Keratinocyte (primary cell): ENCODE measurements around the gene PROM1. TPM values are rescaled to one million over a fixed set of nuclear protein-coding genes. Genes with fewer than 3 reads are reported as not detected.

Experiments
- DNase-seq: peaks from one replicate; pipeline ENCODE4 v3.0.0-alpha.2; 2011; ENCODE audit warnings: low read depth, missing footprints, low spot score
- FAIRE-seq: peaks from 2 replicates; lab custom pipeline; 2011; peaks lifted over from hg19 to GRCh38; lab: Jason Lieb, UNC
- H2AFZ ChIP-seq: 2 replicates; pipeline ENCODE4 v1.6.0; 2012; ENCODE audit warnings: low read length, control low read depth, inconsistent platforms; ENCODE audit not compliant: control insufficient read depth
- H3K27ac ChIP-seq: 2 replicates; pipeline ENCODE4 v1.5.1; 2011; ENCODE audit warnings: low read length; ENCODE audit not compliant: control insufficient read depth, insufficient read depth
- H3K27me3 ChIP-seq: 3 replicates; pipeline ENCODE4 v1.6.0; 2011; ENCODE audit warnings: low read length; ENCODE audit not compliant: control insufficient read depth, insufficient read depth; ENCODE audit errors: extremely low read depth
- H3K36me3 ChIP-seq, 2 experiments: 2 replicates in 1 of 2; 3 replicates in 1 of 2; pipeline ENCODE4 v1.5.1; 2011; ENCODE audit warnings: low read length in 2 of 2, mild to moderate bottlenecking in 1 of 2; ENCODE audit not compliant: control insufficient read depth in 2 of 2, insufficient read depth in 2 of 2; ENCODE audit errors: extremely low read depth in 1 of 2
- H3K4me1 ChIP-seq: 3 replicates; pipeline ENCODE4 v1.5.1; 2011; ENCODE audit warnings: low read length; ENCODE audit not compliant: control insufficient read depth, insufficient read depth; ENCODE audit errors: extremely low read depth
- H3K4me2 ChIP-seq: 3 replicates; pipeline ENCODE4 v1.6.0; 2011; ENCODE audit warnings: low read depth, low read length; ENCODE audit not compliant: control insufficient read depth, insufficient read depth; ENCODE audit errors: extremely low read depth
- H3K4me3 ChIP-seq, 3 experiments: fragments of 200-600 bp in 1 of 3; sonication (generic) in 1 of 3; 2 replicates in 2 of 3; 3 replicates in 1 of 3; pipeline ENCODE4 v1.5.1; 2011 to 2016; ENCODE audit warnings: low read length in 3 of 3, mild to moderate bottlenecking in 3 of 3, control low read depth in 2 of 3, inconsistent platforms in 1 of 3, low read depth in 1 of 3, mixed read lengths in 1 of 3, mixed run types in 1 of 3, moderate library complexity in 1 of 3; ENCODE audit not compliant: control insufficient read depth in 2 of 3, insufficient read depth in 2 of 3; ENCODE audit errors: extremely low read depth in 1 of 3
- H3K79me2 ChIP-seq: 2 replicates; pipeline ENCODE4 v1.6.0; 2012; ENCODE audit warnings: low read length; ENCODE audit not compliant: control insufficient read depth, insufficient read depth
- H3K9ac ChIP-seq: 3 replicates; pipeline ENCODE4 v1.6.0; 2011; ENCODE audit warnings: low read length; ENCODE audit not compliant: control insufficient read depth, insufficient read depth; ENCODE audit errors: extremely low read depth
- H3K9me1 ChIP-seq: 3 replicates; pipeline ENCODE4 v1.6.0; 2011; ENCODE audit warnings: low read length; ENCODE audit not compliant: control insufficient read depth, insufficient read depth; ENCODE audit errors: extremely low read depth
- H3K9me3 ChIP-seq: 2 replicates; pipeline ENCODE4 v1.5.1; 2012; ENCODE audit warnings: low read depth, low read length; ENCODE audit not compliant: control insufficient read depth
- H4K20me1 ChIP-seq: 3 replicates; pipeline ENCODE4 v1.6.0; 2011; ENCODE audit warnings: low read length; ENCODE audit not compliant: control insufficient read depth, insufficient read depth; ENCODE audit errors: extremely low read depth
- EZH2 ChIP-seq: IDR thresholded peaks from one replicate; pipeline ENCODE4 v1.6.1; 2012; ENCODE audit warnings: inconsistent platforms, mild to moderate bottlenecking, low read length, moderate library complexity
- dilution Hi-C: fragments of 300-500 bp; cut with MboI; formaldehyde crosslinking; loops from one replicate; pipeline ENCODE4 v1.7.0; 2020; ENCODE audit warnings: low sequenced_read_pairs; ENCODE audit not compliant: extremely low pct_ligation_motif_present
- polyA plus RNA-seq, 5 experiments: library from polyadenylated mRNA; depleted of rRNA in 3 of 5; stranded (reverse) in 3 of 5; stranded (forward) in 1 of 5; unstranded in 1 of 5; fragments of >200 nt; gene quantifications; 1 replicate in 1 of 5; 2 replicates in 3 of 5; 3 replicates in 1 of 5; pipeline versions ENCODE4 v1.2.1 to v1.2.3, GENCODE V29; 2011 to 2012; ENCODE audit warnings: missing spikeins in 2 of 5, low read depth in 1 of 5, low replicate concordance in 1 of 5
- TF ChIP-seq, protein P1 (sequence below), 3 experiments: IDR thresholded peaks in 1 of 3; conservative IDR thresholded peaks in 1 of 3; optimal IDR thresholded peaks in 1 of 3; 2 replicates in 2 of 3; 3 replicates in 1 of 3; pipeline versions ENCODE3 to v1.5.1; 2011; ENCODE audit warnings: low read length in 3 of 3, mild to moderate bottlenecking in 3 of 3, moderate library complexity in 2 of 3, control low read depth in 1 of 3, inconsistent platforms in 1 of 3; ENCODE audit not compliant: insufficient read depth in 2 of 3; ENCODE audit errors: extremely low read depth in 1 of 3

PROM1 gene
- polyA plus RNA-seq, 1 donor (not counting 4 experiments of a cell fraction or from before 2014, with no cell fraction given) = not detected

- H3K27me3 ChIP-seq = peaks cover 15% of the 10 kb centered on the region
- H3K27ac ChIP-seq = no peak overlapping the region
- no peaks in the 10 kb centered on the region for H3K36me3 ChIP-seq
- FAIRE-seq = no peak
- H4K20me1 ChIP-seq = no peaks in the 10 kb centered on the region
- no peak for DNase-seq
- dilution Hi-C loops = no loop called here
- H3K4me2 ChIP-seq = no peak overlapping the region
- no peak overlapping the region for H3K4me3 ChIP-seq
- TF ChIP-seq, protein P1, sequence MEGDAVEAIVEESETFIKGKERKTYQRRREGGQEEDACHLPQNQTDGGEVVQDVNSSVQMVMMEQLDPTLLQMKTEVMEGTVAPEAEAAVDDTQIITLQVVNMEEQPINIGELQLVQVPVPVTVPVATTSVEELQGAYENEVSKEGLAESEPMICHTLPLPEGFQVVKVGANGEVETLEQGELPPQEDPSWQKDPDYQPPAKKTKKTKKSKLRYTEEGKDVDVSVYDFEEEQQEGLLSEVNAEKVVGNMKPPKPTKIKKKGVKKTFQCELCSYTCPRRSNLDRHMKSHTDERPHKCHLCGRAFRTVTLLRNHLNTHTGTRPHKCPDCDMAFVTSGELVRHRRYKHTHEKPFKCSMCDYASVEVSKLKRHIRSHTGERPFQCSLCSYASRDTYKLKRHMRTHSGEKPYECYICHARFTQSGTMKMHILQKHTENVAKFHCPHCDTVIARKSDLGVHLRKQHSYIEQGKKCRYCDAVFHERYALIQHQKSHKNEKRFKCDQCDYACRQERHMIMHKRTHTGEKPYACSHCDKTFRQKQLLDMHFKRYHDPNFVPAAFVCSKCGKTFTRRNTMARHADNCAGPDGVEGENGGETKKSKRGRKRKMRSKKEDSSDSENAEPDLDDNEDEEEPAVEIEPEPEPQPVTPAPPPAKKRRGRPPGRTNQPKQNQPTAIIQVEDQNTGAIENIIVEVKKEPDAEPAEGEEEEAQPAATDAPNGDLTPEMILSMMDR (optimal IDR thresholded peaks at IDR 0.05 in 1 of 3, IDR thresholded peaks at IDR 0.05 in 1 of 3, conservative IDR thresholded peaks at IDR 0.05 in 1 of 3; ENCODE audit: extremely low read depth in 1 of 3, insufficient read depth in 2 of 3, low read length in 3 of 3) = no peak
- TF ChIP-seq EZH2 = no peak
- H3K9me1 ChIP-seq = no peaks in the 10 kb centered on the region
- no peaks in the 10 kb centered on the region for H3K4me1 ChIP-seq
- H3K79me2 ChIP-seq = no peaks in the 10 kb centered on the region
- no peaks in the 10 kb centered on the region for H3K9me3 ChIP-seq
- no peak overlapping the region for H3K9ac ChIP-seq
- no peak overlapping the region for H2AFZ ChIP-seq
These were observed 96.9 kb downstream of the PROM1 start for GRCh38 chr4:15986907-15987306.

- H3K9me3 ChIP-seq = no peaks in the 10 kb centered on the region
- DNase-seq = no peak
- H3K4me3 ChIP-seq = no peak overlapping the region
- H3K9ac ChIP-seq = no peak overlapping the region
- H2AFZ ChIP-seq = no peak overlapping the region
- no peaks in the 10 kb centered on the region for H4K20me1 ChIP-seq
- H3K27me3 ChIP-seq = peaks cover 10% of the 10 kb centered on the region
- H3K36me3 ChIP-seq = no peaks in the 10 kb centered on the region
- FAIRE-seq = no peak
- no peaks in the 10 kb centered on the region for H3K79me2 ChIP-seq
- H3K4me2 ChIP-seq = no peak overlapping the region
- no peaks in the 10 kb centered on the region for H3K9me1 ChIP-seq
- no peak overlapping the region for H3K27ac ChIP-seq
- H3K4me1 ChIP-seq = no peaks in the 10 kb centered on the region
- dilution Hi-C loops = no loop called here
- TF ChIP-seq, protein P1 (optimal IDR thresholded peaks at IDR 0.05 in 1 of 3, IDR thresholded peaks at IDR 0.05 in 1 of 3, conservative IDR thresholded peaks at IDR 0.05 in 1 of 3; ENCODE audit: extremely low read depth in 1 of 3, insufficient read depth in 2 of 3, low read length in 3 of 3) = no peak
- no peak for TF ChIP-seq EZH2
These were observed 100.2 kb downstream of the PROM1 start for GRCh38 chr4:15983610-15984009.
